H54 (cell line): ENCODE measurements around the gene MAPK13.

Experiments
- DNase-seq: peaks from one replicate; pipeline ENCODE4 v3.0.0; 2011; ENCODE audit warnings: low spot score, mixed read lengths; ENCODE audit not compliant: insufficient read length
- FAIRE-seq: peaks from 3 replicates; lab custom pipeline; 2011; peaks lifted over from hg19 to GRCh38; lab: Jason Lieb, UNC
- POLR2A ChIP-seq: IDR thresholded peaks from 2 replicates; pipeline ENCODE4 v1.6.1; 2011; ENCODE audit warnings: low read depth, mild to moderate bottlenecking, low read length

Gene MAPK13

GRCh38 chr6:36171573-36171972, 41.3 kb downstream of the MAPK13 start:
- no peak for TF ChIP-seq POLR2A
- DNase-seq (no peak), FAIRE-seq (no peak)

GRCh38 chr6:36177166-36177565, 46.9 kb downstream of the MAPK13 start:
- FAIRE-seq, result no peak
- no peak for TF ChIP-seq POLR2A
- no peak for DNase-seq

- no peak for FAIRE-seq
- TF ChIP-seq POLR2A, result no peak
- no peak for DNase-seq
Measured at GRCh38 chr6:36178544-36178943, 48.2 kb downstream of the MAPK13 start.

- no peak for FAIRE-seq
- no peak for TF ChIP-seq POLR2A
Measured at GRCh38 chr6:36180126-36180525, 49.8 kb downstream of the MAPK13 start.

GRCh38 chr6:36184311-36184710, 54.0 kb downstream of the MAPK13 start:
- no peak for TF ChIP-seq POLR2A
- DNase-seq (no peak), FAIRE-seq (no peak)

More at GRCh38 chr6:36180126-36180525, 49.8 kb downstream of the MAPK13 start:
- no peak for DNase-seq

- no peak for TF ChIP-seq POLR2A
- DNase-seq (no peak), FAIRE-seq (no peak)
Measured at GRCh38 chr6:36186199-36186598, 55.9 kb downstream of the MAPK13 start.

- no peak for FAIRE-seq
- no peak for DNase-seq
- TF ChIP-seq POLR2A, result no peak
Measured at GRCh38 chr6:36187446-36187845, 57.1 kb downstream of the MAPK13 start.
